HCT116 (cell line): Measurements from ENCODE around the gene AIRE. TPM values are rescaled to one million over a fixed set of nuclear protein-coding genes. Genes with fewer than 3 reads are reported as not detected.

Source experiments
- ATAC-seq: fragments of 200-7000 bp; cut with Tn5 transposase; 2 replicates; pipeline ENCODE4 v1.9.1; 2020; ENCODE audit warnings: mild to moderate bottlenecking, moderate library complexity
- BruUV-seq: library from RNA; stranded (reverse); fragments of 400-500 nt; replicated peaks from 2 replicates; lab custom pipeline; 2021; lab: Mats Ljungman, UMichigan
- CTCF ChIA-PET: fragments of 300-600 bp; sonication (Branson Sonifier 250); formaldehyde crosslinking; loops from one replicate; lab custom pipeline; 2021; ENCODE audit warnings: antibody characterized with exemption; lab: Charles Lee
- POLR2A ChIA-PET: fragments of 300-600, 350-600 bp; sonication (Branson Sonifier 250); formaldehyde crosslinking; loops from one replicate; lab custom pipeline; 2021; ENCODE audit warnings: antibody characterized with exemption; lab: Charles Lee
- RAD21 ChIA-PET, 2 experiments: fragments of 300-600 bp; sonication (Branson Sonifier 250); formaldehyde crosslinking; loops; one replicate each; lab custom pipeline; 2023; ENCODE audit warnings: low total read pairs in 2 of 2; ENCODE audit not compliant: uncharacterized antibody in 2 of 2, unreplicated experiment in 2 of 2, low non-redundant PET in 1 of 2; lab: Charles Lee
- DNase-seq: peaks from one replicate; pipeline ENCODE4 v3.0.0-alpha.2; 2010; ENCODE audit warnings: low read depth, low spot score
- H2AFZ ChIP-seq: fragments of 200-600 bp; shearing (Covaris generic), sonication (generic); 2 replicates; pipeline ENCODE4 v1.6.1; 2017; ENCODE audit warnings: low read depth, mixed run types, mixed read lengths, antibody characterized with exemption, low read length; ENCODE audit not compliant: poor library complexity, severe bottlenecking
- H3K27ac ChIP-seq: 2 replicates; pipeline ENCODE4 v1.5.1; 2012; ENCODE audit warnings: low read depth, low read length
- H3K27me3 ChIP-seq: fragments of 200-600 bp; sonication (generic); 2 replicates; pipeline ENCODE4 v1.6.1; 2016; ENCODE audit warnings: mixed run types, low read length, mixed read lengths; ENCODE audit not compliant: insufficient read depth
- H3K36me3 ChIP-seq, 2 experiments: fragments of 200-500 bp in 1 of 2; fragments of 200-600 bp in 1 of 2; sonication (Bioruptor generic) in 1 of 2; sonication (generic) in 1 of 2; 2 replicates each; pipeline versions ENCODE4 v1.5.1 to v1.6.1; 2014 to 2016; ENCODE audit warnings: low read length in 2 of 2, inconsistent platforms in 1 of 2, mixed read lengths in 1 of 2, mixed run types in 1 of 2; ENCODE audit not compliant: insufficient read depth in 2 of 2, control insufficient read depth in 1 of 2
- H3K4me1 ChIP-seq, 2 experiments: fragments of 200-600 bp in 1 of 2; sonication (generic) in 1 of 2; 2 replicates each; pipeline versions ENCODE4 v1.5.1 to v1.6.1; 2012 to 2017; ENCODE audit warnings: low read length in 2 of 2, inconsistent platforms in 1 of 2, mild to moderate bottlenecking in 1 of 2, mixed read lengths in 1 of 2, mixed run types in 1 of 2, moderate library complexity in 1 of 2; ENCODE audit not compliant: insufficient read depth in 2 of 2, control insufficient read depth in 1 of 2
- H3K4me2 ChIP-seq: fragments of 200-600 bp; sonication (generic); 2 replicates; pipeline ENCODE4 v1.6.1; 2017; ENCODE audit warnings: mixed run types, low read length, mixed read lengths
- H3K4me3 ChIP-seq, 2 experiments: fragments of 200-600 bp in 1 of 2; sonication (generic) in 1 of 2; replicated peaks in 1 of 2; 2 replicates each; pipeline ENCODE4 v1.5.1; 2011 to 2016; ENCODE audit warnings: low read length in 2 of 2, control low read depth in 1 of 2, low read depth in 1 of 2, mild to moderate bottlenecking in 1 of 2, mixed read lengths in 1 of 2, mixed run types in 1 of 2
- H3K79me2 ChIP-seq: fragments of 200-600 bp; sonication (generic); 2 replicates; pipeline ENCODE4 v1.6.1; 2017; ENCODE audit warnings: mild to moderate bottlenecking, mixed run types, low read length, moderate library complexity, mixed read lengths; ENCODE audit not compliant: insufficient read depth
- H3K9ac ChIP-seq: fragments of 200-600 bp; sonication (generic); 2 replicates; pipeline ENCODE4 v1.6.1; 2016; ENCODE audit warnings: low read length, mixed read lengths
- H3K9me2 ChIP-seq: fragments of 200-600 bp; sonication (generic), shearing (Covaris generic); 2 replicates; pipeline ENCODE4 v1.6.1; 2017; ENCODE audit warnings: mixed run types, mild to moderate bottlenecking, moderate library complexity; ENCODE audit not compliant: insufficient read depth
- H3K9me3 ChIP-seq, 2 experiments: fragments of 200-500 bp in 1 of 2; fragments of 200-600 bp in 1 of 2; sonication (Bioruptor generic) in 1 of 2; sonication (generic) in 1 of 2; 2 replicates each; pipeline ENCODE4 v1.6.1; 2014 to 2017; ENCODE audit warnings: low read length in 2 of 2, mixed read lengths in 2 of 2, inconsistent platforms in 1 of 2, low read depth in 1 of 2, mild to moderate bottlenecking in 1 of 2, mixed run types in 1 of 2, moderate library complexity in 1 of 2; ENCODE audit not compliant: control insufficient read depth in 1 of 2, insufficient read depth in 1 of 2
- H4K20me1 ChIP-seq: fragments of 200-600 bp; sonication (generic), shearing (Covaris generic); 2 replicates; pipeline ENCODE4 v1.6.1; 2017; ENCODE audit warnings: mixed run types, mild to moderate bottlenecking, moderate library complexity; ENCODE audit not compliant: insufficient read depth
- ATF3 ChIP-seq: IDR thresholded peaks from 2 replicates; pipeline ENCODE4 v1.6.1; 2012
- CBX3 ChIP-seq: IDR thresholded peaks from 2 replicates; pipeline ENCODE4 v1.6.1; 2012; ENCODE audit warnings: low read depth
- CEBPB ChIP-seq: IDR thresholded peaks from 2 replicates; pipeline ENCODE4 v1.6.1; 2012; ENCODE audit warnings: low read depth
- CTCF ChIP-seq, 3 experiments: fragments of 200-600 bp in 1 of 3; sonication (generic) in 1 of 3; IDR thresholded peaks in 2 of 3; conservative IDR thresholded peaks in 1 of 3; 2 replicates each; pipeline ENCODE4 v1.5.1; 2012 to 2017; ENCODE audit warnings: low read depth in 2 of 3, low read length in 2 of 3, antibody characterized with exemption in 1 of 3, borderline replicate concordance in 1 of 3, control low read depth in 1 of 3, mild to moderate bottlenecking in 1 of 3, mixed read lengths in 1 of 3, mixed run types in 1 of 3, moderate library complexity in 1 of 3; ENCODE audit not compliant: insufficient read depth in 1 of 3
- EZH2 ChIP-seq: fragments of 200-600 bp; sonication (generic); IDR thresholded peaks from 2 replicates; pipeline ENCODE4 v1.6.1; 2017; ENCODE audit warnings: antibody characterized with exemption, mixed run types
- EZH2phosphoT487 ChIP-seq: fragments of 200-600 bp; IDR thresholded peaks from 2 replicates; pipeline ENCODE4 v1.6.1; 2018; ENCODE audit warnings: antibody characterized with exemption, borderline replicate concordance
- FOSL1 ChIP-seq: IDR thresholded peaks from 2 replicates; pipeline ENCODE4 v1.6.1; 2012; ENCODE audit warnings: low read depth
- JUND ChIP-seq: IDR thresholded peaks from 2 replicates; pipeline ENCODE4 v1.6.1; 2012
- MAX ChIP-seq: IDR thresholded peaks from 2 replicates; pipeline ENCODE4 v1.6.1; 2012
- POLR2A ChIP-seq: IDR thresholded peaks from 2 replicates; pipeline ENCODE4 v1.7.0; 2011; ENCODE audit warnings: borderline replicate concordance; ENCODE audit not compliant: insufficient read depth, insufficient read length; ENCODE audit errors: extremely low read depth
- POLR2AphosphoS5 ChIP-seq: IDR thresholded peaks from 2 replicates; pipeline ENCODE4 v1.6.1; 2011; ENCODE audit warnings: mild to moderate bottlenecking, low read depth, low read length, moderate library complexity
- REST ChIP-seq: IDR thresholded peaks from 2 replicates; pipeline ENCODE4 v1.6.1; 2012; ENCODE audit warnings: low read depth
- SIN3A ChIP-seq: IDR thresholded peaks from 2 replicates; pipeline ENCODE4 v1.6.1; 2012; ENCODE audit warnings: low read depth
- SRF ChIP-seq: IDR thresholded peaks from 2 replicates; pipeline ENCODE4 v1.6.1; 2012; ENCODE audit warnings: low read depth
- TCF7L2 ChIP-seq: IDR thresholded peaks from 2 replicates; pipeline ENCODE4 v1.7.0; 2011; ENCODE audit warnings: borderline replicate concordance, inconsistent platforms; ENCODE audit not compliant: insufficient read depth, insufficient read length; ENCODE audit errors: extremely low read depth
- ZFX ChIP-seq: fragments of 450-650 bp; IDR thresholded peaks from 2 replicates; pipeline ENCODE4 v1.6.1; 2017
- ZNF274 ChIP-seq: fragments of 200-500 bp; sonication (Bioruptor generic); IDR thresholded peaks from 2 replicates; pipeline ENCODE4 v1.6.1; 2014; ENCODE audit warnings: mild to moderate bottlenecking, low read depth, low read length, inconsistent platforms
- intact Hi-C: fragments of 100-400 bp; cut with micrococcal nuclease; formaldehyde crosslinking; loops from 2 replicates; pipeline ENCODE4 v1.10.0; 2022
- total RNA-seq: library from RNA; stranded (reverse); gene quantifications from one replicate; pipeline ENCODE4 v1.2.1, GENCODE V29; 2021; ENCODE audit not compliant: unreplicated experiment

Gene AIRE
- total RNA-seq, 1 experiment from 2014 or later: not detected

- intact Hi-C loops: no loop called here
- Histone ChIP-seq H3K9ac (no peak overlapping the region), H3K4me1 (no peaks in the 10 kb centered on the region), H3K4me2 (no peak overlapping the region), H2AFZ (no peak overlapping the region), H3K79me2 (no peaks in the 10 kb centered on the region), H3K36me3 (no peaks in the 10 kb centered on the region), H4K20me1 (no peaks in the 10 kb centered on the region), H3K9me2 (no peaks in the 10 kb centered on the region), H3K9me3 (no peaks in the 10 kb centered on the region), H3K27me3 (no peaks in the 10 kb centered on the region), H3K27ac (no peak overlapping the region), H3K4me3 (no peak overlapping the region)
- ChIA-PET RAD21 (no interaction called here), POLR2A (no interaction called here), CTCF (interaction anchor here (0.7 kb wide), 1 partner anchor 34 kb away, joined by 4 read pairs; no protein-coding TSS in a partner anchor)
- BruUV-seq: no TSS peak
- DNase-seq: no peak
- TF ChIP-seq ZNF274 (no peak), EZH2phosphoT487 (no peak), ATF3 (no peak), ZFX (no peak), JUND (no peak), EZH2 (no peak), MAX (no peak), CEBPB (no peak), CBX3 (no peak), SRF (no peak), TCF7L2 (no peak), SIN3A (no peak), POLR2A (no peak), POLR2AphosphoS5 (no peak), CTCF (IDR thresholded peaks at IDR 0.05 in 2 of 3, conservative IDR thresholded peaks at IDR 0.05 in 1 of 3; ENCODE audit: borderline replicate concordance in 1 of 3, insufficient read depth in 1 of 3, low read depth in 2 of 3, low read length in 2 of 3) (no peak), FOSL1 (no peak), REST (no peak)
- no peak for ATAC-seq
Measured at GRCh38 chr21:44263221-44263760, 22.4 kb upstream of the AIRE start.
